ENCODE measurements around the gene GREB1L.
"Not testable (repeated sequence)": the region's sequence is repeated elsewhere in the genome, so short reads cannot be mapped to it uniquely, and the experiment has no call there.

Gene GREB1L

GRCh38 chr18:21366896-21367295 lies 124.9 kb downstream of the GREB1L start:
- DNase-seq (ENCODE audit: low spot score), result no peak

DNA sequence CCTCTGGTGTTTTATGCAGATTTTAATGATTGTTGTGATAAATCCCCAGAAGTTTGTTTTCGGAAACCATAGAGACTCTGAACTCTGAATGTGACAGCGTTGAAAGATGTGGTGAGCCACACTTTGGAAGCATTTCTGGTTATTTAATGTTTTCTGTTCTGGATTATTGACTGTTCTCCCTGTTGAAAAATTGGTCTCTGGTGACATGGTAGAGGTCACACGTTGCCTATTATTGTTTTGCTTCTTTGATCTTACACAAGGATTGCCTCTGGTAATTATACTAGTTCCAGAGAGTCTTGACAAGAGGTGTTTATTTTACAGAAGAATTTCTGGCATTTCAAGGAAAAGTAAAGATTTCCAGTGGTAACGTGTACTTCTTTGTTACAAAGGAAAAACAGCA lies 127.1 kb downstream of the GREB1L start:
- peak; percentile 19 for DNase-seq (ENCODE audit: low spot score)

DNA sequence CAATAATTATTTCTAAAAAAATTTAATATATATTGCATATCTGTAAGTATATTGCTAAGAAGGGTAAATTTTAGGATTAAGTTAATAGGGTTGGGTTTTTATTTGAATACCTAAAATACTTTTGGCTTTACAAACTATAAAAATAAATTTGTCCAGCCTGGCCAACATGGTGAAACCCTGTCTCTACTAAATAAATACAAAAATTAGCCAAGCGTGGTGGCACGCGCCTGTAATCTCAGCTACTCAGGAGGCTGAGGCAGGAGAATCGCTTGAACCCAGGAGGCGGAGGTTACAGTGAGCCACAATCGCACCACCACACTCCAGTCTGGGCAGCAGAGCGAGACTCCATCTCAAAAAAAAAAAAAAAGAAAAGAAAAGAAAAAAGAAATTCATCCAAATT lies 127.6 kb downstream of the GREB1L start:
- DNase-seq (ENCODE audit: low spot score), result not testable (repeated sequence)

- DNase-seq (ENCODE audit: low spot score), result no peak
Observed at GRCh38 chr18:21383031-21383430, 141.0 kb downstream of the GREB1L start.

DNA sequence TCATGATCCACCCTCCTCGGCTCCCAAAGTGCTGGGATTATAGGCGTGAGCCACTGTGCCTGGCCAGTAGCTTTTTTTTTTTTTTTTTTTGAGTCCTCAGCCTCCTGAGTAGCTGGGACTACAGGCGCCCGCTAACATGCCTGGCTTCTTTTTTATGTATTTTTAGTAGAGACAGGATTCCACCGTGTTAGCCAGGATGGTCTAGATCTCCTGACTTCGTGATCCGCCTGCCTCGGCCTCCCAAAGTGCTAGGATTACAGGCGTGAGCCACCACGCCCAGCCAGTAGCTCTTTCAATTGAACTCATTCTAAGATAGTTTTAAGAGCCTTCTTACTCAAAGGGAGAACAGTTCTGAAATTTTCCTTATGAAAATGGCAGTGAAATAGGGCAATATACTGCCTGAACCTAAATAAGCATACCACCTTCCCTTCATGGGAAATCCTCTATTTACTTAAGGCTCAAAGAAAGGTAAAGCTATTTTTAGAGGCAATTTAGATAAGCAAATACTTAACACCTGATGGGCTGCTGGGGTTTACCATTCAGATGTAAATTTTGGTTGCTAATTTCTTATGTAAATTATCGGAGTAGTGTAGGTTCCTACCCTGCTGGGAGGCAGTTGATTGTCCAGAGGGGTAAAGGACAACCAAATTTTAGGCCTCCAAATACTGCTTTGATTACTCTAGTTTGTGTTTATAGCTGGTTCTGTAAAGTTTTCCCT lies 144.7 kb downstream of the GREB1L start:
- DNase-seq (ENCODE audit: low spot score), result no peak

DNA sequence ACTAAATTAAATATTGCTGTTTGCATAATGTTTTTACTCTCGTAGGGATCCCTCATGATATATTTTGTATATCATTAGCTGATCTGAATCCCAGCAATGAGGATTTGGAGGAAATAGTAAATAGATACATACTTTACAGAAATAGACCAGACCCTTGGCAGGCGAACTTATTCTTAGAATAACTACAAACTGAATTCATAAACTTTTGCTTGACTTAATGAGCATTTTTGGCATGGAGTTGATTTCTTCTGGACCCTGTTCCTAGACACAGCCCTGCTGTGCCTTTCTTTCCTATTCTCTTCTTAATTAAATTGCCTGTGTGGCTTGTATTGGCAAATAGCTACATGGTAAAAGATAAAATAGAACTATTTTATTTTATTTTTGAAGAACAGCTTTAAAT lies 145.9 kb downstream of the GREB1L start:
- DNase-seq (ENCODE audit: low spot score), result no peak

DNA sequence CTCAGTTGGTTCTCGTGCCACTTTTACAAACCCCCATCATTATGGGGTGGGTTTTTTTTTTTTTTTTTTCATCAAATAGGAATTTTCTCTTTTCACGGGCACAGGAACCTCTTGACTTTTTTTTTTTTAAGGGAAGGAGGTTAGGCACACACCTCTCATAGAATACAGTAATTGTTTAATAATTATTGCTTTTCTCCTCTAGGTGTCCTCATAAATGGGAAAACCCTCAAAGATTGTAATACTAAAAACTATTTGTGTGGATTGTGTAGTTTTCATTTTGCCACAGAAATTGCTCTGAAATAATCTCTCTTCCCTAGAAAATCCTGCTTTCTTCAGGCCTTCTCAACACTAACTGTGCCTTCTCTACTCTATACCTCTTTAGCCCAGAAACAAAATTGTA lies 147.3 kb downstream of the GREB1L start:
- DNase-seq (ENCODE audit: low spot score), result no peak

DNA sequence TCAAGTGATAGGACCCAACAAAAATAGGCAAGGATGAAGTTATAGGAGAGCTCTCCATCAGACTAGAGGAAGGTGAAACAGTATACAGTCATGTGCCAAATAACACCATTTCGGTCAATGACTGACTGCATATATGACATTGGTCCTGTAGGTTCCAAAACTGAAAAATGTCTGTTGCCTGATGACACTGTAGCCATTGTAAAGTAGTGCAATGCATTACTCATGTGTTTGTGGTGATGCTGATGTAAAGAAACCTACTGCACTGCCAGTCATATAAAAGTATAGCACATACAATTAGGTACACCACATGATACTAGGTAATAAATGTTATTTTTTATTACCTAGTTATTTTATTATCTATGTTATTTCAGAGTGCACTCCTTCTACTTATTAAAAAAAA lies 147.9 kb downstream of the GREB1L start:
- DNase-seq (ENCODE audit: low spot score), result no peak

DNA sequence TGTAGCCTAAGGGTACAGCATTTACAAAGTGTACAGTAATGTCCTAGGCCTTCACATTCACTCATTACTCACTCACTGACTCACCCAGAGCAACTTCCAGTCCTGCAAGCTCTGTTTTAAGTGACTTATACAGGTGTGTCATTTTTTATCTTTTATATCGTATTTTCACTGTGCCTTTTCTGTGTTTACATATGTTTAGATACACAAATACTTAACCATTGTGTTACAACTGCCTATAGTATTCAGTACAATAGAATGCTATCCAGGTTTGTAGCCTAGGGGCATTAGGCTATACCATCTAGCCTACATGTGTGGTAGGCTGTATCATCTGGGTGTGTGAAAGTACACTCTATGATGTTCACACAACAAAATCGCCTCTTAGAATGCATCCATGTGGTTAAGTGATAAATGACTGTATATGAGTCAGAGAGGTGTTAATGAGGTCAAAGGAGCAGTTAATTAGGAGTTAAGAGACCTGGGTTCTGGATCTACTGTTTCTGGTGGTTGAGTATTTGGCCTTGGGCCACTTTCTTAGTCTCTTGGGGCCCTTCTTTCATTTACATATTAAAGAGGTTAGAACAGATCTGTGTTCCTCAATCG lies 149.1 kb downstream of the GREB1L start:
- no peak for DNase-seq (ENCODE audit: low spot score)

DNA sequence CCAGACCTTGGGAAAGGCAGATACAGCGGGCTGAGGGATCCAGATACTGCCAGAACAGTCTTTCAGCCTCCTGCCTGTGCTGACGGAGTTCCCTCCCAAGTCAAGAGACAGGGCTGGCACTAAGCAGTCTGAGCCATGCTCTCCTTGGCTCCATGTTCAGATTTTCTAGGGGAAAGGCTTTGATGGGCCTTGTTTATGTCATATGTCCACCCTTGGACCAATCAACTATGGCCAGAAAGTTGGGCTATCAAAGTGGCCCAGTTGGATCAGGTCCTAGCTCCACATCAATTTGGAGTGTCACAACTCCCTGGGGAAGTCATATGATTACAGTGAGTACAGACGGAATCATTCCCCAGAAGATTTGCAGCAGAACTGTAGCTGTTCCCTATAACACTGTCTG lies 152.0 kb downstream of the GREB1L start:
- DNase-seq (ENCODE audit: low spot score), result no peak

DNA sequence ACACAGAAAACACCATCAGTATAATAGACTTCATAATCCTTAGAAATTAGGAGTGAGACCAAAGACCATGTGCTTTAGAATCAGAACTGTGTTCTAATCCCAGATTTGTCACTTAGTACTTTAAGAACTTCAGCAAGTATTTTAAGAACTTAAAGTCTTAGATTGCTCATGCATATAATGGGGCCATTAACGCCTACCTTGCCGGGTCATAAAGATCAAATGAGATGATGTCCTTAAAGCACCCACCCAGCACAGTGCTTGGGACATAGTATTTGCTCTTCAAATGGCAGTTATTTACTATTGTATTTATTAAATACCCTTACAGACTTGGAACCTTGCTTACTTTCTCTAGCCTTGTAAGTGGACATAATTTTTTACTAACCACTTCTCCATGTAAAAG lies 156.1 kb downstream of the GREB1L start:
- DNase-seq (ENCODE audit: low spot score), result no peak

GRCh38 chr18:21402272-21402671 lies 160.2 kb downstream of the GREB1L start:
- DNase-seq (ENCODE audit: low spot score), result no peak

DNA sequence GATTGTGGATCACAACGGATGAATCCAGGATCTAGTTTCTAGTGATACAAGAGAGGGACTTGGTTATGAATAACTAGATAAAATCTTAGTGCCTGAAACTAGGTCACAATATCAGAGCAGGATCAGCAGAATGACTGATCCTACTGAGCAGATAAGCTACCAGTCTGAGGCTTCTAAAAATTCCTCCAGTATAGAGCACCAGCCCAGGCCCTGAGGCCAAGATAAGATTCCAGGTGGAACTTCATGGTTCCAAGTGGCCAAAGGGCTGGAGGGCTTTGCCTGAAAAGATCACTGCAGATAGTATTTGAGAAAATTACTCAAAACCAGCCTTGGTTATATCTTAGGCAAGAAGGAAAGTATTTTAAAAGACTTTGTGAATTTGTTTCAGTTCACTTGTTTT lies 162.4 kb downstream of the GREB1L start:
- DNase-seq (ENCODE audit: low spot score), result no peak

DNA sequence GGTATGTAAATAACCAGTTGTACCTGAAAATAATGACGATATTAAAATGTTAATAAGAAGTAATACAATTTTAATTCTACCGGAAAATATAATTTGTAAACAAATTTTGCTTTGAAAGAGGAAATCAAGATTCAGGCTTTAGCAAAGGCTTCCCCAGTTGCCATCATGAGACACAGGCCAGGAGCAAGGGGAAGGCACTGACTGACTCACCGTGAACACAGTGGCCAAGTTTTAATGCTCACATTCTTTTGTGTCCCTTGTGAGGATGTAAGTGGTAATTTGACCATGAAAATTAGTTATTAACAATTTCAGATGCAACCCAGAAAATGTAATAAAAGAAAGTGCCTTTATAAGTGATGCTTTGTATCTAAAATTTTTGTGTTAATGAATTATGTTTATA lies 164.1 kb downstream of the GREB1L start:
- peak; percentile 48 for DNase-seq (ENCODE audit: low spot score)

GRCh38 chr18:21408681-21409080 lies 166.6 kb downstream of the GREB1L start:
- DNase-seq (ENCODE audit: low spot score), result no peak

DNA sequence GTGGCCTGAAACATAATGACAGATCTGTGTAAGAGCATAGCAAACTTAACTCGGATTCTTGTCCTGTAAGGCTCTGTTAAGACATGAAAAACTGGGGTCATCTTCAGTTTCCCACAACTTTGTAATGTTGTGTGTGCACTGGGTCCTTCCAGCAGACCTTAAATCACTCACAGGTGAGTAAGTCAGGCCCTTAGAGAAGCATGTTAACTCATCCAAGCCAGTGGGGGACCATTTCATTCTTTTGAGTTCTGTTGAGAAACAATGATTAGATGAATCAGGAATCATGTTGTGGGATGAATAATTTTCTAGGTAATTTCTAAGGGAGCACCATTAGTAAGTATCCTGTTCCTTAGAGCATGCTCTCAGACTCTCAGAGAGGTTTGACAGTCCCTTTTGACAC lies 191.4 kb downstream of the GREB1L start:
- DNase-seq (ENCODE audit: low spot score), result no peak

- DNase-seq (ENCODE audit: low spot score), result peak; percentile 84
Observed at GRCh38 chr18:21439431-21439846, 197.4 kb downstream of the GREB1L start.

DNA sequence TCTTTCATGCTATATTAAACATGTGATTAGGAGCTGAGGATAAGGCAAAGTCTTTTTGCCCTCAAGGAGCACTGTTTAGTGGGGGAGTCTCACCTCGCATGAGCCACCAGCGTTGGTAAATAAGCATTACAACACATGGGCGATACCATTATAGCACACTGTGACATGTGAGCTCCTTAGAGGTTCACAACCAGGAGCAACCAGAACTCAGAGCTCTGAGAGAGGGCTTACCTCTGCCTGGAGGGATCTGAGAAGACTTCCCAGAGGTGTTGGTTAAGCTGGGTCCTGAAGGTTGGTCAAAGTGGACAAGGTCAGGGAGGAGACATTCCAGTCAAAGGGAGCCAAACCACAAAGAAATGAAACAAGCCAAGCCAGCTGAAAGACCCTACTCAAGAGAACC lies 199.6 kb downstream of the GREB1L start:
- DNase-seq (ENCODE audit: low spot score), result no peak

DNA sequence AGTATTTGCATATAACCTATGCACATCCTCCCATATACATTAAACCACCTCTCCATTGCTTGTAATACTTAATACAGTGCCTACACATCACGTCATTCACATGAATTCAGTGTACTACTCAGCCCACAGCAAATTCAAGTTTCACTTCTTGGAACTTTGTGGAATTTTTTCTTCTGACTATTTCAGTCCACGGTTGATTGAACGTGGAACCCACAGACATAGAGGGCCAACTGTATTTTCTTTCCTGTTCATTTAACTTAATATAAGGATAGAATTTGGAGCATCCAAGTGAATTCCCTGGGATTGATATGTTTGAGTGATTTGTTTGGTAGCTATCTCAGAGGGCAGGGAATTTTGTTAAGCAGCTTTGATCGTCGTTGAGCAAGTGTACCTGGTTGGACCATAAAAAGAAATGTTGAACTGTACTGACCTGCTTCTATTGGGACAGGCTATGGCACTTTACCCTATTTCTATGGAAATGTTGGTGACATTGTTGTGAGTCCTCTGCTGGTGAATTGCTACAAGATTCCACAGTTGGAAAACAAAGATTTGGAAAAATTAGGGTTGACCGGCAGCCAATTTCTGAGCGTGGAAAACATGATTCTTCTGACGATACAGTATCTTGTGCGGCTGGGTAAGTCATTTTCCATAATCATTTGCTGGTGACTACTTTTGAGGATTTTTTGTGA lies 201.9 kb downstream of the GREB1L start:
- no peak for DNase-seq (ENCODE audit: low spot score)

DNA sequence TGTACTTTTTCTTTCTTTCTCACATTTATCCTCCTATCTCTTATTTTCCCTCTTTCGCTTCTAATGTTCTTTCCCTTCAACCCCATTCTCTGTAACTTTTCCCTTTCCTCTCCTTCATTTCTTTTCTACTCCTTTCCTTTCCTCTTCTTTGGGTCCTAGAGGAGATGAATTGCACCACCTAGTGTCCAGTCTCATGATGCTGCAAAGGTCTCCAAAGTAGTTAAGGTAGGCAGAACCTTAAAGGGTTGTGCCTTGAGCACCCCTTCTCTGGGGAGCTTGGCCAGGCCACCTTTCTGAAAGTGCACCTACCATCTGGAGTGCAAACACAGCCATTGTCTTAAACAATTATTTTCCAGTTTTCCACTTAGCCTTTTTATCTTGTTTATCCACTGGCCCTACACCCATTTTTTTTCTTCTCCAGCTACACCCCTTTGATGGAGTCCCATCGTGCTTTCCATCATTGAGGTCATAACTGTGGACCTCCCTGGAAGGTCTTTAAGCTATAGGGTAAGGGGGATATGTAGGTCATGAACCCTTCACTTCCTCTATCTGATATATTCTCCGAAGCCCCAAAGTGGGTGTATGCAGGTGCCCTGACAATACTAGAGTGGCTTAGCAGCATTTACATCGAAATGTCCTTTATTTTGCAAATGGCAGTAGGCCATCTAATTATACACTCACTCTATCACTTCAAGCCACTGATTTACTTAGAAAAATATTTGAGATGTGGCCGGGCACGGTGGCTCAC lies 202.6 kb downstream of the GREB1L start:
- DNase-seq (ENCODE audit: low spot score), result peak; percentile 57

DNA sequence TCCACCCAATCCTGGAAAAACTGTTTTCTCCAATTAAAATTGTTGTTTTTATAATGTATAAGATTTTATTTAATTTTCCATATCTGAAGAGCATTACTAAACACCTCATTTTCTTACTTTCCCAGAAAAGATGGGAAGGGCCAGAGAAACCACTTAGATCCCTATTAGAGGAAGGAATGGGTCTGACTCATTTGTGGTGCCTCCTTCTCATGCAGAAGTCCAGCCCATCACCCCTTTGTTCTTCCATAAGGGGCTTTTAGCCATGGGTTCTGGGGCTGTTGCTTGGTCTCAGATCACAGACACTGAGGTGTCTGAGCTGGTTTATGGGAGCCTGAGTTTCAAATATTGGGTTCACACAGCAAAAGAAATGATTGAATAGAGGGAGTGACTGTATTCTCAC lies 206.3 kb downstream of the GREB1L start:
- DNase-seq (ENCODE audit: low spot score), result peak; percentile 42

GRCh38 chr18:21449367-21450290 lies 207.6 kb downstream of the GREB1L start:
- DNase-seq (ENCODE audit: low spot score), result no peak
